Stimulated activated naive CD8-positive, alpha-beta T cell treated with anti-CD3 and anti-CD28 coated beads, Interleukin-15, amount 100 ng/mL, for 72 hours (primary cell): ENCODE measurements around the gene CNNM3.
A peak's percentile ranks its signal among the peaks of the same experiment; 100 is the strongest.

Experiments
- ATAC-seq: fragments of 150-1000 bp; cut with Tn5 transposase; 2 replicates; pipeline ENCODE4 v1.10.0; 2021; ENCODE audit warnings: mild to moderate bottlenecking, moderate library complexity
- DNase-seq, 2 donors: peaks; one replicate each; pipeline ENCODE4 v3.0.0; 2021 to 2022
- H3K27ac Mint-ChIP-seq, 2 donors: one replicate each; pipeline ENCODE4 v1.8.0; 2022; ENCODE audit warnings: mild to moderate bottlenecking in 2 of 2, mixed read lengths in 2 of 2, moderate library complexity in 2 of 2
- H3K27me3 Mint-ChIP-seq: one replicate; pipeline ENCODE4 v1.8.0; 2022; ENCODE audit warnings: mixed read lengths
- H3K4me1 Mint-ChIP-seq: one replicate; pipeline ENCODE4 v1.8.0; 2022; ENCODE audit warnings: mild to moderate bottlenecking, mixed read lengths
- H3K4me3 Mint-ChIP-seq, 2 donors: one replicate each; pipeline ENCODE4 v1.8.0; 2022; ENCODE audit warnings: mild to moderate bottlenecking in 2 of 2, mixed read lengths in 2 of 2, moderate library complexity in 1 of 2
- H3K9me3 Mint-ChIP-seq, 2 donors: one replicate each; pipeline ENCODE4 v1.8.0; 2022; ENCODE audit warnings: mixed read lengths in 2 of 2

CNNM3 gene

DNA sequence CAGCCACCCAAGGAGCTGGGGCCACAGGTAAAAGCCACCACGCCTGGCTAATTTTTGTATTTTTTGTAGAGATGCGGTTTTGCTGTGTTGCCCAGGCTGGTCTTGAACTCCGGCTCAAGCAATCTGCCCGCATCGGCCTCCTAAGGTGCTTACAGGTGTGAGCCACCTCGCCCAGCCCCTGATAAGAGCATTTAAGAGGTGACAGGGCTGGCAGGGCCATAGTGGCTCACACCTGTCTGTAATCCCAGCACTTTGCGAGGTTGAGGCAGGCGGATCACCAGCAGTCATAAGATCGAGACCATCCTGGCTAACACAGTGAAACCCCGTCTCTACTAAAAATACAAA, 9.0 kb upstream of the CNNM3 start:
- Mint-ChIP-seq H3K4me1 (peaks cover 8% of the 10 kb centered on the region), H3K9me3 (no peaks in the 10 kb centered on the region), H3K27ac (no peak overlapping the region), H3K27me3 (no peaks in the 10 kb centered on the region), H3K4me3 (no peak overlapping the region)
- ATAC-seq (no peak), DNase-seq (no peak)

- no peak overlapping the region for H3K27ac Mint-ChIP-seq
- no peak for DNase-seq
- H3K27me3 Mint-ChIP-seq, result no peaks in the 10 kb centered on the region
- ATAC-seq, result no peak
- no peak overlapping the region for H3K4me3 Mint-ChIP-seq
- no peaks in the 10 kb centered on the region for H3K9me3 Mint-ChIP-seq
- H3K4me1 Mint-ChIP-seq, result peaks cover 19% of the 10 kb centered on the region
These were observed 7.8 kb upstream of the CNNM3 start for GRCh38 chr2:96808176-96808837.

- H3K27ac Mint-ChIP-seq, result no peak overlapping the region
- no peak for ATAC-seq
- no peaks in the 10 kb centered on the region for H3K9me3 Mint-ChIP-seq
- peaks cover 19% of the 10 kb centered on the region for H3K4me1 Mint-ChIP-seq
- no peak for DNase-seq
- H3K27me3 Mint-ChIP-seq, result no peaks in the 10 kb centered on the region
- no peak overlapping the region for H3K4me3 Mint-ChIP-seq
These were observed 6.7 kb upstream of the CNNM3 start for GRCh38 chr2:96809216-96809882.

DNA sequence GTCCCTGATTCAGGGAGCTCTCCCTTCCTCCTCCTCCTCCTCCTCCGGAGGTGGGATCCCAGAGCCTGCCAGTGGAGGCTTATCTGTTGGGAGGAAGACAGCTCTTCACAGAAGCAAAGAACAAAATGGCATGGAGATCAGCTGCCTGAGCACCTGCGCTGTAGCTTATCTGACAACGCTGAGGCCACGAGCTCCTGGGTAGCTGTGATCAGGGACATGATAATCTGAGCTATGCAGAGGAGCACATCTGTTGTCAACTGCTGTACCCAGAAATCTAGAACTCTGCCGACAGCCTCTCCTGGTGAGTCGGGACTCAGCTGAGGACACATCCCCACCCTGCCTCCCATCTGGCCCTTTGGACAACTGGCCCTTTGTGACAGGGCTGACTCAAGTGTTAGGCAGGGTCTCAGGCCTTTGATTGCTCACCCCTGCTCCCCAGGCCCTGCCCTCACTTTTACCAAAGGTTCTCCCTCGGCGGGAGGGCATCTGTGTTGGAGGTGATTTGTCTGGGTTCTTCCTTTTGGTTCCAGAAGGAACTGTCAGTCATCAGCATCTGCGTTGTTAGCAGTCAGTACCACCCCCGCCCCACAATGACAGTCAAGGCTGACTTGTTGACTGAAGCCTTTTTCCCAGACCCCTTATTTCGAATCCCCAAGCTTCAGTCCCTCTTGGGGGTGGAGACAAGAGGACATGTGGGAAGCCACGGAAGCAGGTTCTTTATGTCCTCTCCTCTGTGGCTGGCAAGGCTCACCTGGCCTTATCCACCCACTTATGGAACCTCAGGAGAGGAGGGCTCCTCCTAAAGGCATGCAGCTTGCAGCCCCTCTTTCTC, 5.9 kb upstream of the CNNM3 start:
- no peaks in the 10 kb centered on the region for H3K9me3 Mint-ChIP-seq
- DNase-seq, result no peak
- no peak for ATAC-seq
- H3K4me3 Mint-ChIP-seq, result no peak overlapping the region
- H3K27me3 Mint-ChIP-seq, result no peaks in the 10 kb centered on the region
- peaks cover 22% of the 10 kb centered on the region for H3K4me1 Mint-ChIP-seq
- no peak overlapping the region for H3K27ac Mint-ChIP-seq

DNA sequence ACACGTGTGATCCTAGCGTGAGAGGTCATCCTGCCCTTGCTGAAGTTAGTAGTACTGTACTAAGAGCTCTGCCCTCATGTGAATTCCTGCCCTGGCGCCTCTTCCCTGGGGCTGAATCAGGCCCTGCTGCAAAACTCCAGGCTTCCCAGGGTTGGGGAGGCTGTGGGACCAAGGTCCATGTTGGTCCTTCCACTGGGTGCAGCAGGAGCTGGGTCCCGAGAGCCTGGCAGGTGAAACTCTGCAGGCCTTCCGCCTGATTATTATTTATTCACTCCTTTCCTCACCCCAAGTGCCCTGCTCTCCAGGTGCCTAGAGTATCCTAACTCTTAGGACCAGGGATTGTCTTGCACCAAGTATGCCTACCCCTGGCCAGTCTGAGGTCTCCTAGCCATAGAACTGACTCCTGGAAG, 5.3 kb upstream of the CNNM3 start:
- DNase-seq (no peak), ATAC-seq (no peak)
- Mint-ChIP-seq H3K4me3 (no peak overlapping the region), H3K4me1 (peaks cover 27% of the 10 kb centered on the region), H3K27ac (no peak overlapping the region), H3K27me3 (no peaks in the 10 kb centered on the region), H3K9me3 (no peaks in the 10 kb centered on the region)

- no peak for ATAC-seq
- no peak for DNase-seq
- Mint-ChIP-seq H3K27me3 (no peaks in the 10 kb centered on the region), H3K4me1 (peaks cover 19% of the 10 kb centered on the region), H3K4me3 (no peak overlapping the region), H3K9me3 (no peaks in the 10 kb centered on the region), H3K27ac (no peak overlapping the region)
These were observed 4.2 kb upstream of the CNNM3 start for GRCh38 chr2:96811917-96812316.

DNA sequence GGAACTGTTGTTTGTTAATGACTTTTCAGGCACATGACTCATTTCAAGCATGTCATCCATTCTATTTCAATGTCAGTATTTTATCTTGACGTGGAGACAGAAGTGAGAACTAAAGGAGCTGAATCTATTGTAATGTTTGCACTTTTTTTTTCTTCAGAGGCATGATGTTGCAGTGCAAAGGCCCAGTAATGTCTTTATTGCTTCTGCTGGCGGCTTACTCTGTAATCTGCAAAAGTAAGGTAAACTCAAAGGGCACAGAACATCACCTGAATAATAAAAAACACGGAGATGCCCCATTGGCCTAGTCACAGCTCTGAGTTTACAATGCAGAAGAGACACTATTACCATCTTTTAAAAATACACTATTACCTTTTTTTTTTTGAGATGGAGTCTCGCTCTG, 2.4 kb upstream of the CNNM3 start:
- Mint-ChIP-seq H3K4me1 (peaks cover 34% of the 10 kb centered on the region), H3K27me3 (no peaks in the 10 kb centered on the region), H3K27ac (no peak overlapping the region), H3K4me3 (no peak overlapping the region), H3K9me3 (no peaks in the 10 kb centered on the region)
- no peak for DNase-seq
- ATAC-seq, result no peak

- Mint-ChIP-seq H3K27ac (peak overlapping the region in 1 of 2 donors; percentile 21), H3K4me3 (peak overlapping the region; percentile 84 to 89), H3K4me1 (peaks cover 52% of the 10 kb centered on the region), H3K27me3 (no peaks in the 10 kb centered on the region), H3K9me3 (no peaks in the 10 kb centered on the region)
- peak in 1 of 2 donors; percentile 24 for DNase-seq
- ATAC-seq, result peak; percentile 5
These were observed 542 bp upstream of the CNNM3 start for GRCh38 chr2:96815326-96816126.

- Mint-ChIP-seq H3K27me3 (no peaks in the 10 kb centered on the region), H3K27ac (no peak overlapping the region), H3K4me3 (peak overlapping the region; percentile 82 to 83), H3K4me1 (peaks cover 62% of the 10 kb centered on the region), H3K9me3 (no peaks in the 10 kb centered on the region)
- ATAC-seq (no peak), DNase-seq (no peak)
These were observed 1.0 kb downstream of the CNNM3 start for GRCh38 chr2:96816836-96817702.

GRCh38 chr2:96817882-96818281, 1.8 kb downstream of the CNNM3 start:
- no peak for DNase-seq
- no peaks in the 10 kb centered on the region for H3K9me3 Mint-ChIP-seq
- no peak overlapping the region for H3K27ac Mint-ChIP-seq
- H3K27me3 Mint-ChIP-seq, result no peaks in the 10 kb centered on the region
- peak overlapping the region; percentile 82 to 83 for H3K4me3 Mint-ChIP-seq
- peaks cover 56% of the 10 kb centered on the region for H3K4me1 Mint-ChIP-seq
- ATAC-seq, result no peak

- peak overlapping the region; percentile 5 to 55 for H3K4me3 Mint-ChIP-seq
- DNase-seq, result no peak
- H3K27ac Mint-ChIP-seq, result no peak overlapping the region
- H3K27me3 Mint-ChIP-seq, result no peaks in the 10 kb centered on the region
- peaks cover 52% of the 10 kb centered on the region for H3K4me1 Mint-ChIP-seq
- H3K9me3 Mint-ChIP-seq, result no peaks in the 10 kb centered on the region
- ATAC-seq, result no peak
These were observed 3.2 kb downstream of the CNNM3 start for GRCh38 chr2:96819128-96819875.

DNA sequence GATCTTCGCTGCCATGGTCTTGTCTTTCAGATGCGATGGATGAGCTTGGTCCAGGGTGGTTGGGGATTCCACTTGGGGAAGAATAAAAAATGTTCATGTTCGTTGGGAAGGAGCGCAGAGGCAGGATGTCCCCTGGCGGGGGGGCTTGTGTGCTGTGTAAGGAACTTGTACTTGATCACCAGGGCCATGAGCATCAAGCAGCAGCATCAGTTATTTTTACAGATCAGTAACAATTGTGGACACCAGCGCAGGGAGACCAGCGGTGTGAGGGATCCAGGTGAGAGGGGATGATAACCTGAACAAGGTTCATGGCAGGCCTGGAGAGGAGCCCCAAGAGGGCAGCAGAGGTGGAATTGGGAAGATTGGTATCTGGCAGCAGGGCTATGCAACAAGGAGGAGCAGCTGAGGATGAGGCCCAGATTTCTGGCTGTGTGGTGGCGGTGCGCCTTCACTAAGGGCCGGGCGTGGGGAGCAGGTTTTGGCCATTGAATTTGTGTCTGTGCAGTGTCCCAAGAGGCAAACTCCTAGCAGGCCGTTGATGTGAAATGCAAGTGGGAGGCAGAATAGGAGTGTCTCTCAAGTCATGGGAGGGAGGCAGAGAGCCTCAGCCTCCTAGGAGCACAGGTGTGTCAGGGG, 3.9 kb downstream of the CNNM3 start:
- no peak for ATAC-seq
- H3K27me3 Mint-ChIP-seq, result no peaks in the 10 kb centered on the region
- peak overlapping the region in 1 of 2 donors; percentile 3 for H3K27ac Mint-ChIP-seq
- H3K4me3 Mint-ChIP-seq, result peak overlapping the region in 1 of 2 donors; percentile 9
- peaks cover 50% of the 10 kb centered on the region for H3K4me1 Mint-ChIP-seq
- DNase-seq, result no peak
- no peaks in the 10 kb centered on the region for H3K9me3 Mint-ChIP-seq

DNA sequence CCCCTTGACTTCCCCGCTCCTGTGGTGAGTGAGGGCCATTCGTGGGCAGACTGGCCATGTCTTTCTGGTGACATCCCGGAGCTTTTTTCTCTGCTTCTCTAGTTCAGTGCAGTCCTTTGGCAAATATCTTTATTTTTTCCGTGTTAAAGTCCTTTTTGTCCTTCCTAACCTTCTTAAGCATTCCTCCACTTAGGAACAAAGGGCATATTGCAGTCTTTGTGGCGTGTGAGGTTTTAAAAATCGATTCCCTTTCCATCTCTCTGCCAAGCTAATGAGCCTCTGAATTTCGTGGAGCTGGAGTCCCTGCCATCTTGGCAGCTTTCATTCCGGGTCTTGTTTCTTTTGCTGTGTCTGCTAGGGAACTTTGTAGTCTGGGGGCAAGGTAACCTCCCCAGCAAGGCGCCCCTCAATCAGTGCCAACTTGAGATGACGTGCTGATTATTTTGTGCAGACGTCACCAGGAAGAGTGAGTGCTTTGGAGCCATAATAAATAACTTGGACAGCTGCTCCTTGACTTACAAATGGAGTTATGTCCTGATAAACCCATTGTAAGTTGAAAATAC, 5.1 kb downstream of the CNNM3 start:
- DNase-seq, result no peak
- no peak for ATAC-seq
- Mint-ChIP-seq H3K27me3 (no peaks in the 10 kb centered on the region), H3K4me3 (no peak overlapping the region), H3K9me3 (no peaks in the 10 kb centered on the region), H3K4me1 (peaks cover 44% of the 10 kb centered on the region), H3K27ac (peak overlapping the region in 1 of 2 donors; percentile 37)
